ENCODE data around the gene RNFT2.

GRCh38 chr12:116697305-116697704, 40.8 kb upstream of the RNFT2 start:
- TF ChIP-seq EZH2 (IDR thresholded peaks at IDR 0.05; ENCODE audit: borderline replicate concordance, low read length) (no peak), CTCF (conservative IDR thresholded peaks at IDR 0.05 in 1 of 2, IDR thresholded peaks at IDR 0.05 in 1 of 2; ENCODE audit: extremely low read depth in 1 of 2, insufficient read depth in 1 of 2, low read depth in 1 of 2, low read length in 2 of 2) (peak; percentile 2 to 22)
